Activated T-helper 2 cell treated with anti-CD3 and anti-CD28 coated beads, Interferon-gamma antibody, Interleukin-2, Interleukin-4, amounts not matched to agents 10 μg/mL and 5 μg/mL and 100 μg/mL, durations not matched to agents 14 hours and 24 hours and 36 hours (primary cell): ENCODE results near the gene SLC6A11. TPM values are rescaled to one million over a fixed set of nuclear protein-coding genes. Genes with fewer than 3 reads are reported as not detected.

Experiments used
- DNase-seq: peaks from one replicate; pipeline ENCODE4 v3.0.0; 2021; ENCODE audit warnings: low spot score
- H3K27ac Mint-ChIP-seq: one replicate; pipeline ENCODE4 v1.8.0; 2021; ENCODE audit warnings: mixed read lengths
- H3K27me3 Mint-ChIP-seq: one replicate; pipeline ENCODE4 v1.8.0; 2021; ENCODE audit warnings: low read depth, mixed read lengths
- H3K36me3 Mint-ChIP-seq: one replicate; pipeline ENCODE4 v1.8.0; 2021; ENCODE audit warnings: low read depth, mixed read lengths
- H3K4me1 Mint-ChIP-seq: one replicate; pipeline ENCODE4 v1.8.0; 2021; ENCODE audit warnings: low read depth, mixed read lengths
- H3K4me3 Mint-ChIP-seq: one replicate; pipeline ENCODE4 v1.8.0; 2021; ENCODE audit warnings: low read depth, mild to moderate bottlenecking, moderate library complexity, mixed read lengths
- H3K9me3 Mint-ChIP-seq: one replicate; pipeline ENCODE4 v1.8.0; 2021; ENCODE audit warnings: mixed read lengths
- intact Hi-C: fragments of 100-400 bp; cut with micrococcal nuclease; formaldehyde crosslinking; loops from one replicate; pipeline ENCODE4 v1.15.1; 2023
- total RNA-seq: library from RNA; stranded (reverse); gene quantifications from 2 replicates; pipeline ENCODE4 v1.2.3, GENCODE V29; 2022

The SLC6A11 gene
- total RNA-seq, 1 donor from 2014 or later, result not detected

DNA sequence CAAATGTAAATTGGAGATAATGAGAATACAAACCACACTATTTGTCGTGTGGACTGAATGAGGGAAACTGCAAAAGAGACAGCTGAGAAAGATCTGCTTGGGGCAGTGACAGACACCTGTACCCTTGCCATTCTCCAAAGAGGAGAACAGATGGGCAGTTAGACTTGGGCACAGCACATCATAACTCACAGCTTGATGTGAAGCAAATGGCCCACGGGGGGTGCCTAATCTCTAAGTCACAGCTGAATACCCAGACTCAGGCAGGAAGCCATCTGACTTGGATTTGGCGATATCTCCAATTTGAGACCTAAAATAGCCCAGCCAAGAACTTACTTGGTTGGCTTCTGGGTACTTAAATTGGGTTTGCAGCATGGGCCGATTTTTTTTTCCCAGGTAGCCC, 10.0 kb upstream of the SLC6A11 start:
- H3K4me3 Mint-ChIP-seq, result no peak overlapping the region
- H3K4me1 Mint-ChIP-seq, result no peaks in the 10 kb centered on the region
- no peaks in the 10 kb centered on the region for H3K36me3 Mint-ChIP-seq
- H3K27me3 Mint-ChIP-seq, result peaks cover 2% of the 10 kb centered on the region
- DNase-seq, result no peak
- H3K9me3 Mint-ChIP-seq, result no peaks in the 10 kb centered on the region
- intact Hi-C loops, result no loop called here
- H3K27ac Mint-ChIP-seq, result no peak overlapping the region

DNA sequence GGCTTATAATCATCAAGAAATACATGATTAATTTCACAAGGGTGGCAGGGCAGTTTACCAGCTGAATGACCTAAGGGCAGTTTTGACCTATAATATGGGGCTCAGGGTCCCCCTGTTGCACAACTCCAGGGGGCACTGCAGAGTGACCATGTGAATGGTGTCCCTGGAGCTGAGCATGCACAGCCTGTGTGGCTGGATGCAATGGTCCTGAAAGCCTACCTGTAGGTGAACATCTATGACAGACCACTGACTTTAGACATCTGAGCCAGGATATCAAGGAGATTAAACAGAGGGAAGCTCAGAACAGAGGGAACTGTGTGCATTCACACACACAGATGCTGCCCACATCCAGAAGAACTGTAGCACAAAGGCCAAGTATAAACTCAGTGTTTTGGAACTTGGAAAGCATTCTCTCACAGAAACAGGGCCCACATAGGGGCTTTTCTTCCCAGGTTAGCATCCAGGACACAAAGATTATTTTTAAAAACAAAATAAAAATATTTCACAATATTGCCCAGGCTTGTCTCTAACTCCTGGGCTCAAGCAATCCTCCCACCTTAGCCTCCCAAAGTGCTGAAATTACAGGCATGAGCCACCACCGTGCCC, 7.8 kb upstream of the SLC6A11 start:
- Mint-ChIP-seq H3K4me1 (no peaks in the 10 kb centered on the region), H3K27me3 (peaks cover 4% of the 10 kb centered on the region), H3K9me3 (no peaks in the 10 kb centered on the region), H3K27ac (no peak overlapping the region), H3K4me3 (no peak overlapping the region), H3K36me3 (no peaks in the 10 kb centered on the region)
- intact Hi-C loops, result no loop called here
- no peak for DNase-seq

DNA sequence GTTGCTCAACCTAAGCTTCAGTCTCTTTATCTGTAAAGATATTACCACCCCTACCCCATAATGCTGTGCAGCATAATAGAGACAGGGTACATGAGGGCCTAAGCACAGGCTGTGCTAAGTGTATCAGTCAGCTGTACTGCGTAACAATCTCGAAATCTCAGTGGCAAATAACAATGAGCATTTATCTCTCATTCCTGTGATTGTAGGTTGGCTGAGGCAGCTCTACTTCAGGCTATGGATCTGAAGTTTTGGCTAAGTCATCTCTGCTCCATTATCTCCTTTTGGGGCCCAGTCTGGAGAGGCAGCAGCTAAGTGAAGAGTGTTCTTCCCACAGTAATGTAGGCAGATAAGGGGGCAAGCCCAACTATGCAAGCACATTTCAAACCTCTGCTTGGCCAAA, 7.1 kb upstream of the SLC6A11 start:
- Mint-ChIP-seq H3K4me1 (no peaks in the 10 kb centered on the region), H3K9me3 (no peaks in the 10 kb centered on the region), H3K36me3 (no peaks in the 10 kb centered on the region), H3K4me3 (no peak overlapping the region), H3K27ac (no peak overlapping the region), H3K27me3 (peaks cover 5% of the 10 kb centered on the region)
- no peak for DNase-seq
- intact Hi-C loops, result no loop called here

DNA sequence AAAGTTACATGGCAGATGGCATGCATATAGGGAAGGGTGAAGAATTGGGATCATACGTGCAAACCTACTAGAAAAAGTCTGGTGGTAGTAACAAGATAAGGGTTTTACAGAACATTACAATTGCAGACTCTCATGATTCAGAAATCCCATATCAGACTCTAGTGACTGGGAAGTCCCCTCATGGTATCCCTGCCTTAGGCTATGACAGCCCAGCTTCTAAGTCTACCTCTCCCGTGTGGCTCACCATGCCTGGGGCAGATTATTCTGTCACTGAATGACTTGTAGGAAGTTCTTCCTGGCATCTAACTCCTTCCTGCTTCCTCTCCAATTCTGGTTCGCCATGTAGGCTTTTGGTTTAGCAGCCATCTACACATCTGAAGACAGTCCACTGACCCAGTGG, 5.7 kb upstream of the SLC6A11 start:
- Mint-ChIP-seq H3K4me1 (no peaks in the 10 kb centered on the region), H3K27me3 (peaks cover 15% of the 10 kb centered on the region), H3K27ac (no peak overlapping the region), H3K9me3 (no peaks in the 10 kb centered on the region), H3K36me3 (no peaks in the 10 kb centered on the region), H3K4me3 (no peak overlapping the region)
- intact Hi-C loops, result no loop called here
- no peak for DNase-seq

DNA sequence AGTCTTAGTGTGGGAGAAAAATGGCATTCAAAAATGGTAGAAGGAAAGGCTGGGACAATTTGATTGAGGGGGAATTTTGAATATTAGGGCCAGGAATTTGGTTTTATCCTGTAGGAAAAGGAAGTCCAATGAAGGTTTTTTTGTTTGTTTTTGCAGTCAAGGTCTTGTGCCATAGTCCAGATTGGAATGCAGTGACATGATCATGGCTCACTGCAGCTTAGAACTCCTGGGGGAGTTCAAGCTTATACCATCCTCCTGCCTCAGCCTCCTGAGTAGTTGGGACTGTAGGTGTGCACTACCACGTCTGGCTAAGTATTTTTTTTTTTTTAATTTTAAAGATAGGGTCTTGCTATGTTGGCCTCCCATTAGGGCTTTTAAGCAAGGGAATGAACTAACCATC, 2.6 kb upstream of the SLC6A11 start:
- Mint-ChIP-seq H3K4me1 (no peaks in the 10 kb centered on the region), H3K9me3 (no peaks in the 10 kb centered on the region), H3K4me3 (no peak overlapping the region), H3K36me3 (no peaks in the 10 kb centered on the region), H3K27ac (no peak overlapping the region), H3K27me3 (peaks cover 19% of the 10 kb centered on the region)
- no peak for DNase-seq
- intact Hi-C loops, result no loop called here

DNA sequence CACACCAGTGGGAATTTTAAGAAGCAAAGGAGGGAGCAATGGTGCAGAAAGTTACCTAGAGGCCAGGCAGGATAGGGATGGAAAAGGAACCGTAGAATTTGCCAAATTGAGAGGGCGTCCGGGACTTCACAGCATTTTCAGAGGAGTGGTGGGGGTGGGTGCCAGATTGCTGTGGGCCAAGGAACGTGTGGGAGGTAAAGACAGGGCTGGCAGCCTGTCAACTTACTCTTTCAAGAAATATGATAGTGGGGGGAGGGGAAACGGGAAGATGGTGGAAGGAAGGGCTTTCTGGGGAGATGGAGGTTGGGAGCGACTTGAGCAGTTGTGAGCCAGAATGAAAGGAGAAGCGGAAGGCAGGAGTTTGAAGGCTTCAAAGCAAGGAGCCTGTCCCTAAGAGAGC, 1.4 kb upstream of the SLC6A11 start:
- peaks cover 21% of the 10 kb centered on the region for H3K27me3 Mint-ChIP-seq
- no peak for DNase-seq
- H3K9me3 Mint-ChIP-seq, result no peaks in the 10 kb centered on the region
- no peaks in the 10 kb centered on the region for H3K36me3 Mint-ChIP-seq
- H3K27ac Mint-ChIP-seq, result no peak overlapping the region
- intact Hi-C loops, result no loop called here
- H3K4me3 Mint-ChIP-seq, result no peak overlapping the region
- no peaks in the 10 kb centered on the region for H3K4me1 Mint-ChIP-seq

DNA sequence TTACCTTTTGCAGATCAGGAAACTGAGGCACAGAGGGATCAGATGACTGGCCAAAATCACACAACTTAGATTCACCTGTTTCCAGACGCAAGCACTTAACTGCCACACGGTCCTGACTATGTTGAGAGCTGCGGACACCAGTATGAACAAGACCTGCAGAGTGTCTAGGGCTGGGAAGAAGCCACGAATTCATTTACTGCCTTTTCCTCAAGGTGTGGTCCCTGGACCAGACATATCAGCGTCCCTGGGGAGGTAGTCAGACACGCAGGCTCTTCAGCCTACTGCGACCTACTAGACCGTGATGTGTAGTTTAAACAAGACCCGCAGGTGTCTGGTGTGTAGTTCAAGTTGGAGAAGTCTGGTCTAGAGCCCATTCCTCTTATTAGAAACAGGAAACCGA, 541 bp upstream of the SLC6A11 start:
- DNase-seq, result no peak
- Mint-ChIP-seq H3K27me3 (peaks cover 21% of the 10 kb centered on the region), H3K9me3 (no peaks in the 10 kb centered on the region), H3K4me1 (no peaks in the 10 kb centered on the region), H3K27ac (no peak overlapping the region), H3K4me3 (no peak overlapping the region), H3K36me3 (no peaks in the 10 kb centered on the region)
- intact Hi-C loops, result no loop called here

DNA sequence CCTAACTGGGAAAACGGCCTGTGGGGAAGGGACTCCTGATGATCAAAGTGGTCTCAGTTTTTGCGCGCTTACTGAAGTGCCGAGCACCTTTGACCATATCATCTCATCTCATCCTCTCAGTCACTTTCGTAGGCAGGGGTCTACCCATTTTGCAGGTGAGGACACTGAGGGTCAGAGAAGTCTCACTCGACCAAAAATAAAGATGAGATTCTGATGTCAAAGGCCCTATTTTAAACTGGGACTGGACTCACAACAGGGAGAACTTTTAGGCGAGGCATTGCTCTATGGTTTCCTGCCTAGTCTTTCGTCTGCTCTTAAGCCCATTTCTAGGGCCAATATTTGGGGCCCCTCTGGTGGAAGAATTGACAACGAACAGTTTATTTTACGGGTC, 830 bp downstream of the SLC6A11 start:
- H3K27me3 Mint-ChIP-seq, result peaks cover 21% of the 10 kb centered on the region
- intact Hi-C loops, result no loop called here
- no peak overlapping the region for H3K4me3 Mint-ChIP-seq
- H3K9me3 Mint-ChIP-seq, result no peaks in the 10 kb centered on the region
- no peaks in the 10 kb centered on the region for H3K4me1 Mint-ChIP-seq
- H3K36me3 Mint-ChIP-seq, result no peaks in the 10 kb centered on the region
- H3K27ac Mint-ChIP-seq, result no peak overlapping the region
- DNase-seq, result no peak

DNA sequence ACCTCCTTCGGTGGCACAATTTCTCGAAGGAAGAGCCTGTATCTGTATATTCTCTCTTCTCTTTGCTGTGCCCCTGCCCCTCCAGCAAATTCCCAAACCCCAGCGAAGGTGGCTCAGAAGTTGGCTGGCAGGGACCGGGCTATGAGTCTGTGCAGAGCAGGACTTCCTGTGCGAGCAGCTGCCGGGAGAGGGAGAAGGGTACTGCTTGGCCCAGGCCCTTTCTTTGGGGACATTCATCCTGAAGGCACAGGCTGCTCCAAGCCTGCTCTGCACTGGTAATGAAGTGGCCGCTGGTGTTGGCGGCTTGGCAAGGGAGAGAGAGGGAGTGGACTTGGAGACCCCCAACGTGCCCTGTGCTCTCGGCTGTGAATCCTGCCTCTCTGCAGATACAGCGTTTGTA, 1.5 kb downstream of the SLC6A11 start:
- intact Hi-C loops, result no loop called here
- no peaks in the 10 kb centered on the region for H3K9me3 Mint-ChIP-seq
- no peak for DNase-seq
- H3K36me3 Mint-ChIP-seq, result no peaks in the 10 kb centered on the region
- H3K27me3 Mint-ChIP-seq, result peaks cover 21% of the 10 kb centered on the region
- no peak overlapping the region for H3K4me3 Mint-ChIP-seq
- no peak overlapping the region for H3K27ac Mint-ChIP-seq
- H3K4me1 Mint-ChIP-seq, result no peaks in the 10 kb centered on the region

DNA sequence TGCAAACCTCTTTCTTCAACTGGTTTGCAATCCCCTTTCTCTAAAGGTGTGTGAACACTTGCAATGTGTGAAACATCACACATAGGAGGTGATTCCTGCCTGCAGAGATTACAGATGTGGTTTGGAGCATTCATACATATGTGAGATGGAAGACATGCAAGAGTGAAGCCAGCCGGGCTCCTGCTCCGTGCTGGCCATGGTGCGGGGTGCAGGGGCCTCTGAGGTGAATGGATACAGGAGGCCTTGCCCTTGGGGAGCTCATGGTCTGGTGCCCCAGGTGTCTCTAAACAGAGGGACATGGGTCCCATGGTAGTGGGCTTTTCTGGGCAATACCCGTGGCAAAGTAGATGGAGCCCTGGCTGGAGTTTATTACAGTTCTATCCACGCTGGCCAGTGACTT, 6.0 kb downstream of the SLC6A11 start:
- Mint-ChIP-seq H3K4me1 (no peaks in the 10 kb centered on the region), H3K4me3 (no peak overlapping the region), H3K27me3 (peaks cover 6% of the 10 kb centered on the region), H3K27ac (no peak overlapping the region), H3K36me3 (no peaks in the 10 kb centered on the region), H3K9me3 (no peaks in the 10 kb centered on the region)
- DNase-seq, result no peak
- intact Hi-C loops, result no loop called here

DNA sequence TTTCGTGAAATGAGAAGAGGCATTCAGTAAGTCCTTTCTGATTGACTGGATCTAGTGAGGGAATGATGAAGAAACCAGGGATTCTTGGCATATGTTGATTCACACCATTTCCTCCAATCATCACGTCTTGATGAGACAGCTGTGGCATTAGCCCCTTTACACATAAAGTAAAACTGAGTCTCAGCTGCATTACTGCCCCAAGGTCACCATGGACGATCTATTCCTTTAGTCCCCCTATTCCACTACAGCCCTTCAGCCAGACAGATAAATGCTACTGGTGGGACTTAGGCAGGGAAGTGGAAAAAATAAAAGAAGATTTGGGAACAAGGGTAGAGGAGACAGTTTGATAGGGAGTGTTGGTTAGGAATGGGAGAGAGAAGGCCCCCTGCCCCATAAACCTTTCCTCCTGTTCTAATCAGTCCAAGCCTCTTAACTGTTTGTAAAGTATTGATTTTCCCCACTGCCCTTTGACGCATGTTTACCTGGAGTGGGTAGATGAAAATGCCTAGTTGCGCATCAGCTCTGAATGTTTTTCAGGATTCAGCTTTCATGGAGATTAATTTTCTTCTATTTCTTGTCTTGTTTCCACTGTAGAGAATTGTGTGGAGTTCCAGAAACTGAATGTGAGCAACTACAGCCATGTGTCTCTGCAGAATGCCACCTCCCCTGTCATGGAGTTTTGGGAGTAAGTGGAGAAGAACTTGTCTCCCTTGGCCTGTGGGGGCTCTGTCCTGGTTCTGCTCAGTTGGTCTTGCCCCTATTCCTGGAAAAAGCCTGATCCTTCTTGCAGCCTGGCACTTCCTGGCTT, 6.9 kb downstream of the SLC6A11 start:
- no peak overlapping the region for H3K27ac Mint-ChIP-seq
- peaks cover 6% of the 10 kb centered on the region for H3K27me3 Mint-ChIP-seq
- no peak for DNase-seq
- no peaks in the 10 kb centered on the region for H3K4me1 Mint-ChIP-seq
- no peak overlapping the region for H3K4me3 Mint-ChIP-seq
- no peaks in the 10 kb centered on the region for H3K9me3 Mint-ChIP-seq
- intact Hi-C loops, result no loop called here
- no peaks in the 10 kb centered on the region for H3K36me3 Mint-ChIP-seq

DNA sequence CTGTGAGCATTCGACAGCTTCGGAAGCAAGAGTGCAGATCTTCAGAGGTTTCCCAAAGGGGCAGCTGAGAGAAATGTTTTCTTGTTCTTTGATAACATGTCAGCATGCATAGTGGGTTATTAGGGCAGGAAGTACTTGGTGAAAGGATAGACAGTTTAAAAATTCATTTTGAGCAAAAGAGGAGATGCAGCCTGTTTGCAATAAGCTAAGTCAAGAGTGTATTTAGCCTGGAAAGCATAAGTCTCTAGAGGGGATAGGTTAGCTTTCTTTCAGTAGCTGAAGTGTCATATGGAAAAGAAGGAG, 7.4 kb downstream of the SLC6A11 start:
- intact Hi-C loops, result no loop called here
- Mint-ChIP-seq H3K4me1 (no peaks in the 10 kb centered on the region), H3K36me3 (no peaks in the 10 kb centered on the region), H3K4me3 (no peak overlapping the region), H3K9me3 (no peaks in the 10 kb centered on the region), H3K27me3 (peaks cover 6% of the 10 kb centered on the region), H3K27ac (no peak overlapping the region)
- DNase-seq, result no peak

DNA sequence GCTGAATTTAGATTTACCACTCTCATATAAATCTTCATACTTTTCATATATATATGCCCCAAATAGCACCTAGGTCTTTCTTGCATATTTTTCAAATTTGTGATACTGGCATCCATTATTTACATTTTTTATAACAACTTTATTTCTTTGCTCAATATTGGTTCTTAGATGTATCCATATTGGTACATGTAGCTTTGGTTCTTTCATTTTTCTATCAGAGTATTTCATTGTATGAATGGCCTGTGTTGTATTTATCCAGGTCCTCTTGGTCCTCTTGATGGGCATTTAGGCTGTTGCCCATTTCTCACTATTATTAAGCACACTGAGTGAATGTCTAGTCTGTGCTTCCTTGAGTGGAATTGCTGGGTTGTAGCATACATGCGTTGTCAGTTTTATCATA, 8.4 kb downstream of the SLC6A11 start:
- no peaks in the 10 kb centered on the region for H3K36me3 Mint-ChIP-seq

More for the DNA sequence above, 8.4 kb downstream of the SLC6A11 start:
- H3K4me1 Mint-ChIP-seq, result no peaks in the 10 kb centered on the region
- no peak for DNase-seq
- no peaks in the 10 kb centered on the region for H3K9me3 Mint-ChIP-seq
- no peak overlapping the region for H3K4me3 Mint-ChIP-seq
- no peak overlapping the region for H3K27ac Mint-ChIP-seq
- H3K27me3 Mint-ChIP-seq, result peaks cover 4% of the 10 kb centered on the region
- intact Hi-C loops, result no loop called here
